SK-N-SH (cell line): ENCODE measurements around the gene ZNF567. TPM values are rescaled to one million over a fixed set of nuclear protein-coding genes. Genes with fewer than 3 reads are reported as not detected.

ENCODE experiments used
- CTCF ChIA-PET: fragments of 300-600, 350-600 bp; formaldehyde crosslinking; extraction: SDS; loops from one replicate; lab custom pipeline; 2021; lab: Yijun Ruan, JAX
- POLR2A ChIA-PET: fragments of 350-600 bp; sonication (Branson Sonifier 250); formaldehyde crosslinking; extraction: SDS; loops from one replicate; lab custom pipeline; 2020; ENCODE audit warnings: antibody characterized with exemption, inconsistent platforms; lab: Yijun Ruan, JAX
- DNase-seq: peaks from one replicate; pipeline ENCODE4 v3.0.0; 2012
- H2AFZ ChIP-seq: fragments of 200-600 bp; sonication (generic); 2 replicates; pipeline ENCODE4 v1.8.1; 2016; ENCODE audit warnings: antibody characterized with exemption, mild to moderate bottlenecking, low read depth
- H3F3A ChIP-seq: fragments of 200-600 bp; sonication (generic); replicated peaks from 2 replicates; pipeline ENCODE3; 2016; ENCODE audit warnings: antibody characterized with exemption, mild to moderate bottlenecking; ENCODE audit not compliant: insufficient read depth
- H3K27ac ChIP-seq, 2 experiments: fragments of 200-500 bp in 1 of 2; fragments of 200-600 bp in 1 of 2; sonication (Bioruptor generic) in 1 of 2; sonication (generic), shearing (Covaris generic) in 1 of 2; 2 replicates each; pipeline versions ENCODE4 v1.5.1 to v1.6.1; 2014 to 2016; ENCODE audit warnings: low read depth in 2 of 2, inconsistent platforms in 1 of 2, low read length in 1 of 2, mild to moderate bottlenecking in 1 of 2, mixed read lengths in 1 of 2
- H3K27me3 ChIP-seq: fragments of 200-600 bp; sonication (generic), shearing (Covaris generic); 2 replicates; pipeline ENCODE4 v1.6.1; 2016; ENCODE audit warnings: mixed run types; ENCODE audit not compliant: insufficient read depth
- H3K36me3 ChIP-seq, 2 experiments: fragments of 200-500 bp in 1 of 2; fragments of 200-600 bp in 1 of 2; sonication (Bioruptor generic) in 1 of 2; sonication (generic) in 1 of 2; replicated peaks in 1 of 2; 2 replicates each; pipeline versions ENCODE3 to v1.5.1; 2014 to 2016; ENCODE audit warnings: low read length in 1 of 2, mild to moderate bottlenecking in 1 of 2; ENCODE audit not compliant: insufficient read depth in 2 of 2, control insufficient read depth in 1 of 2
- H3K4me1 ChIP-seq, 2 experiments: fragments of 200-500 bp in 1 of 2; fragments of 200-600 bp in 1 of 2; sonication (Bioruptor generic) in 1 of 2; sonication (generic), shearing (Covaris generic) in 1 of 2; 2 replicates each; pipeline versions ENCODE4 v1.5.1 to v1.6.1; 2014 to 2016; ENCODE audit warnings: low read depth in 1 of 2, low read length in 1 of 2, mixed run types in 1 of 2; ENCODE audit not compliant: insufficient read depth in 2 of 2, control insufficient read depth in 1 of 2
- H3K4me2 ChIP-seq: fragments of 200-600 bp; sonication (generic), shearing (Covaris generic); 2 replicates; pipeline ENCODE4 v1.6.1; 2017; ENCODE audit warnings: mixed run types
- H3K4me3 ChIP-seq, 2 experiments: fragments of 200-500 bp in 1 of 2; fragments of 200-600 bp in 1 of 2; sonication (Bioruptor generic) in 1 of 2; sonication (generic), shearing (Covaris generic) in 1 of 2; 2 replicates each; pipeline versions ENCODE4 v1.5.1 to v1.8.1; 2014 to 2016; ENCODE audit warnings: low read depth in 2 of 2, inconsistent platforms in 1 of 2, low read length in 1 of 2, mild to moderate bottlenecking in 1 of 2, mixed read lengths in 1 of 2, moderate library complexity in 1 of 2
- H3K79me2 ChIP-seq: fragments of 200-600 bp; sonication (generic); 2 replicates; pipeline ENCODE4 v1.8.1; 2017; ENCODE audit warnings: mild to moderate bottlenecking; ENCODE audit not compliant: insufficient read depth
- H3K9ac ChIP-seq: fragments of 200-600 bp; sonication (generic); 2 replicates; pipeline ENCODE4 v1.6.1; 2017; ENCODE audit warnings: mixed run types
- H3K9me2 ChIP-seq: fragments of 200-600 bp; sonication (generic); 2 replicates; pipeline ENCODE4 v1.6.1; 2017; ENCODE audit warnings: mixed run types
- H3K9me3 ChIP-seq: fragments of 200-600 bp; sonication (generic); 2 replicates; pipeline ENCODE4 v1.6.1; 2017; ENCODE audit warnings: mixed run types, mild to moderate bottlenecking, moderate library complexity
- H4K20me1 ChIP-seq: fragments of 200-600 bp; sonication (generic); 2 replicates; pipeline ENCODE4 v1.6.1; 2017; ENCODE audit warnings: mild to moderate bottlenecking, mixed run types; ENCODE audit not compliant: insufficient read depth
- CHD2 ChIP-seq: fragments of 150-350 bp; IDR thresholded peaks from 2 replicates; pipeline ENCODE4 v1.6.1; 2018; ENCODE audit warnings: low read length; ENCODE audit not compliant: partially characterized antibody
- CTCF ChIP-seq: fragments of 200-600 bp; sonication (generic); IDR thresholded peaks from 2 replicates; pipeline ENCODE4 v1.6.1; 2017; ENCODE audit warnings: antibody characterized with exemption, mild to moderate bottlenecking, moderate library complexity
- ELF1 ChIP-seq: IDR thresholded peaks from 2 replicates; pipeline ENCODE4 v1.4.0; 2012
- FOXJ3 ChIP-seq: sonication (generic); formaldehyde crosslinking; IDR thresholded peaks from 2 replicates; pipeline ENCODE4 v1.5.1; 2020; ENCODE audit warnings: mild to moderate bottlenecking, missing genetic modification reagents
- JUND ChIP-seq: IDR thresholded peaks from 2 replicates; pipeline ENCODE4 v1.4.0; 2012
- MEF2A ChIP-seq: IDR thresholded peaks from 2 replicates; pipeline ENCODE4 v1.4.0; 2012; ENCODE audit warnings: low read depth, borderline replicate concordance
- NFIC ChIP-seq: IDR thresholded peaks from 2 replicates; pipeline ENCODE4 v1.4.0; 2012; ENCODE audit warnings: borderline replicate concordance
- NRF1 ChIP-seq: IDR thresholded peaks from 2 replicates; pipeline ENCODE4 v1.6.1; 2012; ENCODE audit warnings: low read depth, mild to moderate bottlenecking, low read length
- PBX3 ChIP-seq: IDR thresholded peaks from 2 replicates; pipeline ENCODE4; 2012
- POLR2AphosphoS5 ChIP-seq: IDR thresholded peaks from 2 replicates; pipeline ENCODE4 v1.6.1; 2012; ENCODE audit warnings: low read depth, low read length
- RAD21 ChIP-seq: IDR thresholded peaks from 2 replicates; pipeline ENCODE4 v1.6.1; 2012; ENCODE audit warnings: mild to moderate bottlenecking, low read length
- RCOR1 ChIP-seq: fragments of 150-350 bp; IDR thresholded peaks from 2 replicates; pipeline ENCODE4 v1.6.1; 2017; ENCODE audit warnings: antibody characterized with exemption, low read length
- REST ChIP-seq: IDR thresholded peaks from 2 replicates; pipeline ENCODE4 v1.6.1; 2012; ENCODE audit warnings: mild to moderate bottlenecking, low read depth, low read length, moderate library complexity
- SIN3A ChIP-seq: IDR thresholded peaks from 2 replicates; pipeline ENCODE4 v1.6.1; 2012; ENCODE audit warnings: low read depth, mild to moderate bottlenecking, low read length, moderate library complexity, borderline replicate concordance
- TAF1 ChIP-seq: IDR thresholded peaks from 2 replicates; pipeline ENCODE4 v1.6.1; 2012; ENCODE audit warnings: low read depth, mild to moderate bottlenecking, low read length, moderate library complexity, borderline replicate concordance
- TEAD4 ChIP-seq: IDR thresholded peaks from 2 replicates; pipeline ENCODE4 v1.4.0; 2012; ENCODE audit warnings: mild to moderate bottlenecking, borderline replicate concordance; ENCODE audit not compliant: insufficient read depth
- ZBTB33 ChIP-seq: IDR thresholded peaks from 2 replicates; pipeline ENCODE4 v1.4.0; 2012; ENCODE audit warnings: low read depth, borderline replicate concordance
- WGBS: methylation state at CpG from one replicate; pipeline ENCODE4 v1.1.6; 2017; ENCODE audit warnings: low lambda C conversion rate; 5-methylcytosine and 5-hydroxymethylcytosine counted together
- polyA plus RNA-seq, 3 experiments: library from polyadenylated mRNA; depleted of rRNA; stranded (reverse); fragments of >200 nt; gene quantifications; 2 replicates each; pipeline ENCODE4 v1.2.3, GENCODE V29; 2012

The ZNF567 gene
- polyA plus RNA-seq, 1 of the 3 experiments (the other 2 are of a cell fraction), result 4.1 TPM

GRCh38 chr19:36685835-36686234 lies 1.6 kb upstream of the ZNF567 start:
- Histone ChIP-seq H3K4me2 (peak overlapping the region; percentile 75), H4K20me1 (no peaks in the 10 kb centered on the region), H3K9ac (no peak overlapping the region), H3K9me2 (no peaks in the 10 kb centered on the region; the same call in 1 of the 2 replicates), H3K79me2 (peaks cover 44% of the 10 kb centered on the region), H2AFZ (no peak overlapping the region), H3K4me3 (peak overlapping the region in 1 of 2 experiments; percentile 90; a peak in 1 of 4 replicates), H3F3A (no peaks in the 10 kb centered on the region), H3K9me3 (no peaks in the 10 kb centered on the region; the same call in 1 of the 2 replicates), H3K27me3 (no peaks in the 10 kb centered on the region), H3K4me1 (peaks cover 0 to 6% of the 10 kb centered on the region in 2 experiments; a peak in 1 of 4 replicates), H3K36me3 (peaks cover 15 to 21% of the 10 kb centered on the region in 2 experiments), H3K27ac (no peak overlapping the region)
- WGBS, result 91% methylated on average over 2 of the region's 2 CpGs
- ChIA-PET POLR2A (no interaction called here), CTCF (no interaction called here)
- no peak for TF ChIP-seq ZBTB33
- no peak for TF ChIP-seq RAD21
- no peak for TF ChIP-seq POLR2AphosphoS5
- no peak for TF ChIP-seq SIN3A
- TF ChIP-seq TEAD4, result no peak
- no peak for TF ChIP-seq FOXJ3 (CRISPR knock-in tag)
- no peak for TF ChIP-seq ELF1
- TF ChIP-seq CHD2, result no peak
- TF ChIP-seq NFIC, result no peak
- no peak for TF ChIP-seq REST
- no peak for TF ChIP-seq JUND
- no peak for TF ChIP-seq RCOR1
- TF ChIP-seq PBX3, result no peak
- no peak for TF ChIP-seq MEF2A
- TF ChIP-seq NRF1, result no peak
- TF ChIP-seq CTCF, result no peak
- TF ChIP-seq TAF1, result no peak
- no peak for DNase-seq
